SK-N-MC (cell line): ENCODE results near the gene INPP5J.

Source experiments
- EZH2 ChIP-seq: fragments of 200-600 bp; sonication (generic); IDR thresholded peaks from one replicate; pipeline ENCODE4 v1.6.1; 2017; ENCODE audit warnings: antibody characterized with exemption
- FOXP2 ChIP-seq: optimal IDR thresholded peaks from 2 replicates; pipeline ENCODE3; 2011; ENCODE audit warnings: mild to moderate bottlenecking, moderate library complexity; ENCODE audit not compliant: insufficient read depth; ENCODE audit errors: extremely low read length, control extremely low read depth
- POLR2AphosphoS5 ChIP-seq: IDR thresholded peaks from 2 replicates; pipeline ENCODE4 v1.6.1; 2012; ENCODE audit warnings: mild to moderate bottlenecking, low read depth, low read length, borderline replicate concordance

DNA sequence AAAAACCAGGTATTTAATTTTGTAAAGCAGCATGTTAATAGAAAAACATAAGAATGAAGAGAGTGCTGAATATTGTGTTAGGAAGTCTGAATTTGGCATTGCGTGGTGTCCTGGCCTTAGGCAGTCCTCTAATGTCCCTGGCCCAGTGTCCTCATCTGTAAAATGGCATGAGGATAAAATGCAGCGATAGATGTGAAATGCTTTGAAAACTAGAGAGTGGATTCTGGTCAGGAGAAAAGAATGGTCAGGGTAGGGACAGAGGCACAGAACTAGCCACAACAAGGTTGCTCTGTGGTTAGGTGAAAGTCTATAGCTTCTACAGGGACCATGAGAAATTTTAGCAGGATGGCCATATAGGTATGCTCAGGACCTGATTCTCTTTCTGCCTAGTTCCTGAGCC lies 56.1 kb downstream of the INPP5J start:
- TF ChIP-seq POLR2AphosphoS5 = no peak
- TF ChIP-seq EZH2 = no peak
- TF ChIP-seq FOXP2 = no peak
